ENCODE data around the gene ASB10.

GRCh38 chr7:151191544-151191943, 4.5 kb upstream of the ASB10 start:
- TF ChIP-seq CTCF (IDR thresholded peaks at IDR 0.05; ENCODE audit: insufficient read depth, low read length, poor library complexity, severe bottlenecking) (no peak), EZH2phosphoT487 (conservative IDR thresholded peaks at IDR 0.05; ENCODE audit: low read length) (no peak)

Data from SU-DHL-6 (cell line).